ENCODE data around the gene GOLT1B. TPM values are rescaled to one million over a fixed set of nuclear protein-coding genes. Genes with fewer than 3 reads are reported as not detected.

The GOLT1B gene
- total and polyA plus RNA-seq, 2 of the 8 experiments (the other 6 are each of a cell fraction or from before 2014, with no cell fraction given), result 18.3 to 38.3 TPM

DNA sequence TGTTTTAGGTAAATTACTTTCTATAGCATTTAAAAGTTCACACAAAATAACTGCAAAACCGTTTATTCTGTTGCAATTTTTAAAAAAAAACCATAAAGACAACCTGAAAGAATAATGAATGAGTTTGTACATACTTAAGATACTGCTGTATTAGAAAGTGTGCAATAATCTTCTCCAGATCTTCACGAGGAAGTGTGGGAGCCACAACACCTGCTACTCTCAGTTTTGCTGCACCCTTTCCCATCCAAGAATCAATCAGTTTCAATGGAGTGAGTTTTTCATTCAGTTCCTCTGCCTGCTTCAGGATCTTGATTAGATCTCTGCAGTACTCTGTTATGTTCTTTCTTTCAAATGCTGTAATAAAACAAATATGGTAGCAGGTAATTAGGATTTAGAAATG lies 30.3 kb upstream of the GOLT1B start:
- Histone ChIP-seq H3K56ac (replicated peaks; ENCODE audit: insufficient read length, low read depth, low read length) (no peak overlapping the region), H4K5ac (ENCODE audit: insufficient read length, low read depth, low read length) (no peak overlapping the region), H2BK5ac (ENCODE audit: low read depth, low read length) (no peak overlapping the region), H3K23me2 (ENCODE audit: low read depth, low read length) (no peaks in the 10 kb centered on the region), H3K79me2 (ENCODE audit: control insufficient read depth in 1 of 2, insufficient read depth in 2 of 2, low read length in 2 of 2) (no peaks in the 10 kb centered on the region), H3K23ac (ENCODE audit: insufficient read length) (no peak overlapping the region), H3K9me3 (ENCODE audit: insufficient read depth in 2 of 2, low read depth in 1 of 2, low read length in 1 of 2) (no peaks in the 10 kb centered on the region), H3K4me1 (replicated peaks in 1 of 4; ENCODE audit: control insufficient read depth in 3 of 4, insufficient read depth in 4 of 4, low read length in 3 of 4) (no peaks in the 10 kb centered on the region), H2AK5ac (ENCODE audit: low read depth, low read length) (no peak overlapping the region), H2BK15ac (ENCODE audit: low read length) (no peak overlapping the region), H3K4ac (replicated peaks; ENCODE audit: insufficient read length, low read depth, low read length) (no peak overlapping the region), H3K27me3 (replicated peaks in 1 of 4; ENCODE audit: control insufficient read depth in 3 of 4, extremely low read depth in 1 of 4, insufficient read depth in 3 of 4, low read length in 3 of 4) (no peaks in the 10 kb centered on the region), H2BK20ac (ENCODE audit: low read length) (no peak overlapping the region), H3K36me3 (ENCODE audit: control insufficient read depth in 2 of 4, insufficient read depth in 4 of 4, low read length in 3 of 4) (peaks cover 0 to 45% (median 11%) of the 10 kb centered on the region in 4 experiments; a peak in 5 of 8 replicates), H2AFZ (ENCODE audit: low read length) (no peak overlapping the region), H3K79me1 (ENCODE audit: low read depth, low read length) (no peaks in the 10 kb centered on the region), H3K14ac (ENCODE audit: insufficient read length) (no peak overlapping the region), H3K4me2 (ENCODE audit: insufficient read depth in 1 of 2, low read depth in 2 of 2, low read length in 2 of 2) (no peak overlapping the region), H3K18ac (ENCODE audit: extremely low read depth, low read length) (no peak overlapping the region), H3K9ac (replicated peaks in 1 of 4; ENCODE audit: extremely low read depth in 1 of 4, low read depth in 3 of 4, low read length in 3 of 4) (no peak overlapping the region), H3K4me3 (ENCODE audit: extremely low read depth in 1 of 4, insufficient read depth in 2 of 4, low read depth in 3 of 4, low read length in 4 of 4) (no peak overlapping the region), H4K91ac (replicated peaks; ENCODE audit: insufficient read length, low read length) (no peak overlapping the region), H2BK12ac (ENCODE audit: low read depth, low read length) (no peak overlapping the region), H4K20me1 (replicated peaks in 1 of 2; ENCODE audit: control insufficient read depth in 1 of 2, insufficient read depth in 2 of 2, low read length in 2 of 2) (peaks cover 0 to 2% of the 10 kb centered on the region in 2 experiments), H3K27ac (ENCODE audit: low read depth, low read length) (no peak overlapping the region), H2BK120ac (replicated peaks; ENCODE audit: low read depth, low read length) (no peak overlapping the region), H4K8ac (ENCODE audit: extremely low read depth, insufficient read depth, low read length) (no peak overlapping the region)
- DNase-seq (ENCODE audit: low read depth in 1 of 2, low spot score in 2 of 2) (no peak), FAIRE-seq (no peak)
- ChIA-PET POLR2A (ENCODE audit: partially characterized antibody) (no interaction called here), CTCF (ENCODE audit: partially characterized antibody) (no interaction called here)
- WGBS, 2 experiments (ENCODE audit: extremely low coverage in 1 of 2, insufficient coverage in 1 of 2, insufficient read length in 1 of 2, insufficient replicate concordance in 2 of 2, low coverage in 1 of 2, low lambda C conversion rate in 2 of 2, missing lambda C conversion rate in 1 of 2), result 93% methylated on average over 2 of the region's 2 CpGs; no CpG with 5 or more reads in 1 of the 2 experiments
- TF ChIP-seq TEAD4 (IDR thresholded peaks at IDR 0.05; ENCODE audit: low read depth, low read length) (no peak), BRCA1 (IDR thresholded peaks at IDR 0.05; ENCODE audit: low read depth, low read length) (no peak), RAD21 (IDR thresholded peaks at IDR 0.05 in 1 of 2, conservative IDR thresholded peaks at IDR 0.05 in 1 of 2; ENCODE audit: low read depth in 2 of 2, low read length in 2 of 2) (no peak), TAF7 (optimal IDR thresholded peaks at IDR 0.05; ENCODE audit: borderline replicate concordance, low read depth, low read length) (no peak), KDM4A (IDR thresholded peaks at IDR 0.05; ENCODE audit: low read depth, low read length, severe bottlenecking) (no peak), GABPA (IDR thresholded peaks at IDR 0.05; ENCODE audit: borderline replicate concordance, insufficient read depth, low read length) (no peak), CBX5 (IDR thresholded peaks at IDR 0.05; ENCODE audit: low read depth, low read length) (no peak)

Measured in H1 (cell line).